Renal cortical epithelial cell (primary cell): ENCODE results near the gene PRR5L. TPM values are rescaled to one million over a fixed set of nuclear protein-coding genes. Genes with fewer than 3 reads are reported as not detected.
A peak's percentile ranks its signal among the peaks of the same experiment; 100 is the strongest.
"Not testable (repeated sequence)": the region's sequence is repeated elsewhere in the genome, so short reads cannot be mapped to it uniquely, and the experiment has no call there.

Source experiments
- DNase-seq: peaks from one replicate; pipeline ENCODE4 v3.0.0-alpha.2; 2011; ENCODE audit warnings: low read depth
- total RNA-seq: library from RNA; depleted of rRNA; stranded (reverse); fragments of >200 nt; gene quantifications from 2 replicates; pipeline ENCODE4 v1.2.3, GENCODE V29; 2014

PRR5L gene
- total RNA-seq, 1 donor from 2014 or later, result 83.1 TPM

DNA sequence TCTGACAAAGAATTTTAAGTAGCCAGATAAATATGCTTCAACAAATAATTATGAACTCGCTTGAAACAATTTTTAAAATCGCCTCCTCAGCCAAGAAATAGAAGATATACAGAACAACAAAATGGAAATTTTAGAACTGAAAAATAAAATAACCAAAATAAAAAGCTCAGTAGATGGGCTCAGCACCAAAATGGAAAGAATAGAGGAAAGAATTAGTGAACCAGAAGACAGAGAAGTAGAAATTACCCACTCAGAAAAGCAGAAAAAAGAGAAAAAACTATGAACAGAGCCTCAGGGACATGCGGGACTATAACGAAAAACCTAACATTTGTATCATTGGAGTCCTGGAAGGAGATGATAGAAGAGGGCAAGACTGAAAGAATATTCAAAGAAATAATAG, 14.2 kb upstream of the PRR5L start:
- no peak for DNase-seq

DNA sequence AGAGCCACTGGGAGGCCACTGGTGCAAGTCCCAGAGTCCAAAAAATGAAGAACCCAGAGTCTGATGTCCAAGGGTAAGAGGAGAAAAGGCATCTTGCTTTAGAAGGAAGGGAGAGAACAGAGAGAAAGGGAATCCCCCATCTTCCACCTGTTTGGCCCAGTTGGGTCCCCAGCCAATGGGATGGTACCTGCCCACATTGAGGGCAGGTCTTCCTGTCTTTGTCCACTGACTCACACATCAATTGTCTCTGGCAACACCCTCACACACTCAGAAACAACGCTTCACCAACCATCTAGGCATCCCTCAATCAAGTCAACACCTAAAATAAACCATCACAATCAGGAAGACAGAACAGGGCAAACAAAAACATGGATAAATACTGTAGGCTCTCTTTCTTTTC, 13.2 kb upstream of the PRR5L start:
- no peak for DNase-seq

DNA sequence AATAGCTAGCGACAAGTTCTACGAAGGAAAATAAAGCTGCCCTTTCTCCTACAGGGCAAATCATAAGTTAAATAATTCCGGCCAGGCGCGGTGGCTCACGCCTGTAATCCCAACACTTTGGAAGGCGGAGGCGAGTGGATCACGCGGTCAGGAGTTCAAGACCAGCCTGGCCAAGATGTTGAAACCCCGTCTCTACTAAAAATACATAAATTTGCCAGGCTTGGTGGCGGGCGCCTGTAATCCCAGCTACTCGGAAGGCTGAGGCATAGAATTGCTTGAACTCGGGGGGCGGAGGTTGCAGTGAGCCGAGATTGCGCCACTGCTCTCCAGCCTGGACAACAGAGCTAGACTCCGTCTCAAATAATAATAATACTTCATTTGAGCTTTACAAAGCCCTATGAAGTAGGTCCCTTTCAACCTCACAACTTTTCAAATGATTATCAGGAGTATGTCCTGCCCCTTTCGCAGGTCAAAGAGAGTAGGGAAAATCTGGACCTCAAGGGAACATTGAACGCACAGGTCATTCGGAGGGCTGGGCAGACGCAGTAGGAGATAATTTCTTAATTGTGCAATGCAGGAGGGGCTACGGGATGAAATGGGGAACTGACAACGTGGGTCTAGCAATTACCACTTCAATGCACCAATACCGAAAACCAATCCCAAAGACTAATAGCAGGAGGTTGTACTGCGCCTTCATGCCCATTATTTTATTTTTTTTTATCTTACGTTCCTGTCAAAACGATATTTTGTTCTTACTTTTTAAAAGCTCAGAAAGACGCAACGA, 7.5 kb upstream of the PRR5L start:
- no peak for DNase-seq

DNA sequence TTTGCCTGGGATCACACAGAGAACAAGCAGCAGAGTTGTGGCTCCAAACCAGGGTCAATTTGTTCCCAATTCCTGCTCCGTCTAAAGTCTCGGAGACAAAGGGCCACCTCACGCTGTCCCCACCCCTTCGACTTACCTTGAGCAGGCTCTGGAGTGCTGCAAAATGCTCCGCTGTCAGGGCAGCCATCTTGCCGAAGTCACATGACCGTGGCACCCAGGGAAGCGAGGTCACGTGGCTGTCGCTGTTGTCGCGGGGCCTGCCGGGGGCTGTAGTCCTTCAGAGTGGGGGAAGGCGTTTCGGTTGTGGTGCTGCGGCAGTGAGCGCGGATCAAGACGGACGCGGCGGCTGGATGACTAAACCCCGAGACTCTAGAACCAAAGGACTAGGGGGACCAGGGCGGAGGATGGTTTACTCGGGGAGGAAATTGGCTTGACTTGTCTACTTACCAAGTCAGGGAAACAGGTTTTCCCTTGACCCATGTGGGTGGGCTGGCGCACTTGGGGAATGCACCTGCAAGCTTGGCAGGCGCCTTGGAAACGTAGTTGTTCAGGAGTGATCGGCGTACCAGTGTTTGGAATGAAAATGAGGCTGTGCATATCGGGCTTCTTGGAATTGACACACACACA, 6.7 kb upstream of the PRR5L start, which contains the start of gene COMMD9:
COMMD9 (minus strand) TSS at position 199 of the 627 bp plus-strand sequence; CDS start at position 187, 12 bp downstream.
- DNase-seq, result peak; percentile 87

DNA sequence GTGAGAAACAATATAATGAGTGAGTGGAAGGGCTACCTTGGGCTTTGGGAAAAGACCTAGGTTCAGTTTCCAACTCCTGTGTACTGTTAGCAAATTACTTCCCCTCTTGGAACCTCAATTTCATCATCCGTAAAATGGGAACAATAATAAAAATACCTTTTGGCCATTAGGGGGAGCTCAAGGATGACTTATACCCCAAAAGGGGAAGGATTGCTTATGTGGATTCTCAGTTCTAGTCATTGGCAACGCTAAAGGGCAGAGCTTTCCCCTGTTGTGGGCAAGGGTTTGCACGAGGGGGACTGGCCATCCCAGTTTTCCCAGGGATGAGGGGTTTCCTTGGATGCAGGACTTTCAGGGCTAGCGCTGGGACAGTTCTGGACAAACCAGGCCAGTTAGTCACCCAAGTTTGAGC, 3.8 kb upstream of the PRR5L start:
- peak; percentile 36 for DNase-seq

DNA sequence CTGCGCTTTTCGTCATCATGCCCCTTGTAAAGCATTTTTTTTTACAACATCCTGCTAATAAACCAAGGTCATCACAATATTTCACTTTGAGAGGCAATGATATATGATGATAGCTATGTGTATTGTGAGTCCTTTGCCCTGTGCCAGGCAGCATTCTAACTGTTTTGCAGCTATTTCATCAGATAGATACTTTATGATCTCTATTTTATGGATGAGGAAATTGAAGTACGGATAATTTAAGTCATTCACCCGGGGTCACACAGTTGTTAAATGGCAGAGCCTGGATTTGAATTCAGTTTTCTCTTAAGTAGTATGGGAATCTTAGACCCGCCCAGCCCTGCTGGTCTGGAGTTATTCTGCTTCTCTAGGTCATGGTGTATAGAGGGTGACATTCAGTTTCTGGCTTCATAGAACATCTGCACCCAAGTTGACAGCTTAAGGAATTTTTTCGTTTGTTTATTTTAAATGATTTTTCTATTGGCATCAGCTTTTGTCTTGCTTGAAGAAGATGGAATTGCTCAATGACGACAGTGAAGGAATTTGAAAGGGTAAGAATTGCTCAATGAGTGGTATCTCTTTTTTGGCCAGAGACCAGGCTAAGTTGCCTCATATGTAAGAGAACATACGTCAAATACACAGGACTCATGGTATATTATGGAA, 926 bp downstream of the PRR5L start:
- no peak for DNase-seq

DNA sequence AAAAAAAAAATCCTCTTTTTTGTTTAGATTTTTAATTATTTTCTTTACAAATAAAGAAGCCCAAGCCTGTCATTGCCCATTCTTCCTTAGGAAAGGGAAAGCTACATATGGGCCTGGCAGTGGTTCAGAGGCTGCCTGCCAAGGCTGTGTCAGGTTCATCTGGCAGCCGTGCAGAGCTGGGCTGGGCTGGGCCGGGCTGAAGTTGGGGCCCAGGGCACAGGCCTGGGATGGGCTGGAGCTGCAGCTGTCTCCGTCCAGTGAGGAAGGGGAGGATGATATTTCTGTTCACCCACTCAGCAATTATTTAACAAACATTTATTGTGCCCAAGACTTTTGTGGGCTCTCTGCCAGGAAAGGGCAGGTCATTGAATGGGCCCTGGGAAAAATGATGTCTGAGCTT, 4.6 kb downstream of the PRR5L start:
- DNase-seq, result no peak

DNA sequence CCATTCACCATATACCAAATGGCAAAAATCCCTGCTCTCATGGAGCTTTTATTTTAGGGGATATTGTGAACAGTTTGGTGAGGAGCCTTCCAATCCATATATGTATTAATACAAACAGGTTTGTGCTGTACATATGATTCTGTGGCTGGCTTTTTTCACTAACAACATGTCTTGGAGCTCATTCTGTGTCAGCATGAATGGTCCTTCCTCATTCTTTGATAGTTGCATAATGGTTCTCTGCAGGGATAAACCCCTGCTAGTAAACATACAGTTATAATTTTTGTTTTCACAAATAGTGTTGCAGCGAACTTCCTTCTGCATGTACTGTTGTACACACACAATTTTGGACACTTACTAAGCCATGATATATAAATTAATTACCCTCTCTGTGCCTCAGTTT, 8.3 kb downstream of the PRR5L start:
- DNase-seq, result peak; percentile 46

DNA sequence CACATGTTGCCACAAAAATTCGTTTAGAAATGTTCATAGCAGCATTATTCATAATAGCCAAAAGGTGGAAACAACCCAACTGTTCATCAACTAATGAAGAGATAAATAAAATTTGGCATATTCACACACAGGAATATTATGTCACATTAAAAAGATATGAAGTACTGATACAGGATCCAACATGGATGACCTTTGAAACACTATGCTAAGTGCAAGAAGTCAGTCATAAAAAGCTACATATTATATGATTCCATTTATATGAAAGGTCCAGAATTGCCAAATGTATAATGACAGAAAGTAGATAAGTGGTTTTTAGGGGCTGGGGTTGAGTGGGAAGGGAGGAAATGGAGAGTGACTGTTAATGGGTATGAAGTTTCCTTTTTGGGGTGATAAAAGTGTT, 9.0 kb downstream of the PRR5L start:
- no peak for DNase-seq

DNA sequence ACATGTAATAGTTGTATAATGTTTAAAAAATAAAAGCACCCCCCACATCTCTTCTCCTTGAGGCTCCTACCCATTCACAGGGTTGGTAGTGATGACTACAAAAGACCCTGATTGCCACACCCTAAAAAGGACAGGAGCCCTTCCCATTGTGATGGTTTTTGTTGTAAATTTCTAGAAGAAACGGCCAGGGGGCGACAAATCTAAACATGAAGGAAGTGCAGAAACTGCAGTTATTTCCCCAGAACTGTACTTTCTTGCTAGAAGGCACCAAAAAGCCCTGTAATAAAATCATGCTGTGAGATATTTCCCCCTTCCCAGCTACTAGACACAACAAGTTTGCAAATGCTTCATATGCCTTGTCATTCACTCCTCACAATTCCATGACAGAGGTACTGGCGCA, 10.8 kb downstream of the PRR5L start:
- DNase-seq, result peak; percentile 54

DNA sequence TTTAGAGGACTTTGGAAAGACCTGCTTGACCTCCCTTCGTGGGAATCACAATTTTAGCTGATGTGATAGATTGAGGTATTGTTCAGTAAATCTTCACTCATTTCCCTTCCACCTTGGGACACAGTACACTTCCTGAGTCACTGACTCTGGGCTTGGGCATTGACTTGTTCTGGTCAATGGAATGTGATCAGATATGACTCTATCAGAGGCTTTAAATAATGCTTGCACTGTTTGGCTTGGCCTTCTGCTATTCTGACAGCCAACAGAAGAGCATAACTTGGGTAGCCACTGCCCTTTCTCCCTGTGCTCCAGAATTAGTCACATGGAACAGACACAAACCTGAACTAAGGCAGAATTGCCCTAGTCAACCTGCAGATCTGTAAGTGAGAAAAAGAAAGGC, 12.5 kb downstream of the PRR5L start:
- DNase-seq, result peak; percentile 55

DNA sequence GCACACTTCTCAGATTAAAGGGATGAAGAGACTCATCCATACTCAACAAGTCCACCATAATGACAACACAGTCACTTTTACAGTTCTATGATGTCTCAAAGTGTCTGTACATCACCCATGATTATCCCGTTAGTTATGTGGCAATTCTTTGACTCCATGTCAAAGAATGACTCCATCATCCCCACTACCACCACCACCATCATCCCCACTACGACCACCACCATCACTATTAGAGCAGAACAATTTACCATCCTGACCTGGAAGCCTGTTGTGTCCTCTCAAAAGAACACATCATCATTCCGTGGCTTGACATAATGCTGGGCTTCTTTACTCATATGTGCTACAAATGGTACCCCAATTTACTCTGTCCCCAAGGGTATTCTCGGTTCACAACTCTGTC, 13.7 kb downstream of the PRR5L start:
- no peak for DNase-seq

DNA sequence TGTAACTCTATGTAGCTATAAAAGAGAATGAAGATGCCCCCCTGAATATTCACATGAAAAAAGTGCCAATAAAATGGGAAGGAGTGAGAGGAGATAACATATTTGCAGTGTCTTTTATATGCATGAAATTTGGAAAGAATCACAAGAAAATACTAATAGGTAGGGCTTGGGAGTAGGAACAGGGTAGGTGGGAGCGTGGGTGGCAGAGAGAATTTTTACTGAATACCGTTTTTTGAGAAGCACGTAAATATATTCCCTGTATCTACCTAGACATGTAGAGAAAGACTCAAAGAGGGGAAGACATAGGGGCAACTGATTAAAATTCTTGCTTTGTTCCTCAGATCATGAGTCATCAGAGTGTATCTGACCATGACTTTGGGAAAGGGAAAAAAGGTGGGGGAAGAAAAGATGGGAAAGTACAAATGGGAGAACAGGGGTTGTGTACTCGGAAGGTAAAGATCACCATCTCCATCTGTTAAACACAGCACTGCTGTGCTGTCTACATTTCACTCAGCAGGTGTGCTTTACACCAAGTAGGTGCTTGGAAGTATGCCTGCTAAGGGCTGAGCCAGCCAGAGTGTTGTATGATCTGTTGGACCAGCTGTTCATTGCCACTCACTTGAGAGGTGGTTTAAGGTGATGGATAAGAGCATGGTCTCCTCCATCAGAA, 16.0 kb downstream of the PRR5L start:
- DNase-seq, result peak; percentile 88

DNA sequence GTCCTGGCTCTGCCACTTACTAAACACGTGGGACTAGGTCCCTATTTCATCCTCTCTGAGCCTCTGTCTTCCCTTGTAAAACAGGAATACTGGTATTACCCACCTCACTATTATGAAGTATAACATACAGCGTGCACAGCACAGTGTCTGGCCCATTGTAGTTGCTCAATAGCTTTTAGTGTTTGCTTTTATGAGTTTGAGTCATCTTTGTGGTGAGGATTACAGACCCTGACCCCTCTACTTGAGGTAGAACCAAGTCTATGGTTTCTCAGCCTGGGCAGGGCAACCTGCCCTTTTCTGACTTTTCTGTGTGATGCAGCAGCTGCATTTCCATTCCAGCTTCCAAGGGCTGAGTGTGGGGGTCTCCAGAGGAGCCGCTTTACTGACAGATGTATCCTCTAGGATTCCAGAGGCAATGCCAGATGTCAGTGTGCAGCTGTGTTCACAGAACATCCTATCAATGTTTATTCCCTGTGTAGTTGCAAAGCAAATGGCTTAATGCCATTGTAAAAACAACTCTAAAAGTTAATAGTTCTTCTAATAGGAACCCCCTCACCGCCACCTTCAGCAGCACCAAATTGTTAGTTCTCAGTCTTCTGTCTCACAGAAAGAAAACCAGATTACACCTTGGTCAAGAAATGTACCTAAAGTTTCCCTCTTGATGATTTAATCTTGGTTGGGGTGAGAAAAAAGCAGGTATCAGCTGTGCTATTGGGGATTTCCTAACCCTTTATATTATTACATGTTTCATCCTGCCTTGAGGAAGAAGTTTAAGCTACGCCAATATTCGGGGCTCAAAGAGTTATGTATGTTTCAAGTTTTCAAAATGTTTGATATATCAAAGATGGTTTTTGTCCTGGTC, 16.8 kb downstream of the PRR5L start:
- peak; percentile 94 for DNase-seq

DNA sequence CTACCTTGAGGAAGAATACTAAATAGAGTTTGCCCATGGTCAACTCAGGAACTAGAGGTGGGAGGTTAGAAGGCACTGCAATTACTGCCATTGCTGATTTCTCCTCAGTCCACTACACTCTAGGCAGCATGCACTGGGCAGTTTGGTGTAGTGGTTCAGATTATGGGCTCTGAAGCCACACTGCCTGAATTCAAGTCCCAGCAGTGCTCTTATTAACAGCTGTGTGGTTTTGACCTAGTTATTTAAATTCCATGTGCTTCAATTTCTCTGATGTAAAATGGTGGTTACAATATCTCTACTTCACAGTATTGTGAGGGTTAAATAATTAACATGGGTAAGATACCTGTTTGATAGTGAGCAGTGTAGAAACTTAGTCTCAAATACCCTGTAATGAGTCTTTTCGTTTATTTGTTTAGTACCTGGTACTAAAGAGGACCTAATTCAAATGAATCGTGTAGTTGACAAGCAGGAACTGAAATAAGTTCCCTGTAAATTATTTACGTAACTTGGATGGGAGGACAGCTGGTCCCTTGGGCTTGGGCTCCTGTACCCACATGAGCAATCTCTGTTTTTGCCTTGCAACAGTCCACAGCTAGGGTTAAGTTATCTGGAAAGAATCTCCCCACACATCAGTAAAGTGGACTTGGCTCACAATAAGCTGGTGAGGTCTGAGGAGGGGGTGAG, 17.8 kb downstream of the PRR5L start:
- peak; percentile 84 for DNase-seq

DNA sequence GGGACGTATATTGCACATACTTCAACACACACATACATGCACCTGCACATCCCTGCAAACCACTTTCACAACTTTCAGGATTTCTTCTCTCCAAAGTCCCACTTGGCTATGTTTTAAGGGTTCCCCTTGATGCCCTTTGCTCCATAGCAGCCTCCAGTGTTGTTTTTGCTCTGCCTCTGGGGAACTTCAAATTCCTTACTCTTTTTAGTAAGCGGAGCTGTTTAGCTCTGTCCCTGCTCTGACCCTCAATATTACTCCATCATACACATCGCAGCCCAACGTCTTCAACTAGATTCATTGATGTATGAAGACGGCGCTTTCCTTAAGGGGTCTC, 18.3 kb downstream of the PRR5L start:
- no peak for DNase-seq

DNA sequence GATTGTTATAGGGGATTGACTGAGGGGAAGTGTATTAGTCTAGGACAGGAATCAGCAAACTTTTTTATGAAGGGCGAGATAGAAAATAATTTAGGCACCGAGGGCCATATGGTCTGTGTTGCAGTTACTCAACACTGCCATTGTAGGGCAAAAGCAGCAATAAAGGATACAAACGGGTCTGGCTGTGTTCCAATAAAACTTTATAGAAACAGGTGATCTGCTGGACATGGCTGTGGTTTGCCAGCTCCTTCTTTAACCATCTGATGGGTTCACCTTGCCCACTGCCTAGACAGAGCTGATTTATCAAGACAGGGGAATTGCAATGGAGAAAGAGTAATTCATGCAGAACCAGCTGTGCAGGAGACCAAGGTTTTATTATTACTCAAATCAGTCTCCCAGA, 20.0 kb downstream of the PRR5L start:
- no peak for DNase-seq

DNA sequence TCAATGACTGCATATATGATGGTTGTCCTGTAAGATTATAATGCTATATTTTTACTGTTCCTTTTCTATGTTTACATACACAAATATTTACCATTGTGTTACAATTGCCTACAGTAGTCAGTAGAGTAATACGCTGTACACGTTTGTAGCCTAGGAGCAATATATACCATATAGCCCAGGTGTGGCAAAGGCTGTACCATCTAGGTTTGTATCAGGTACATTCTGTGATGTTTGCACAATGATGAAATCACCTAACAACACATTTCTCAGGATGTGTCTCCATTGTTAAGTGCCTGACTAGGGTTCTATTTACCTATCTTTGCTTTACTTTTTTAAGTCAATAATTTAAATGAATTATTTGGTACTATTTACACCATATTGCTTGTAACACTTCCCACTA, 21.9 kb downstream of the PRR5L start:
- no peak for DNase-seq

DNA sequence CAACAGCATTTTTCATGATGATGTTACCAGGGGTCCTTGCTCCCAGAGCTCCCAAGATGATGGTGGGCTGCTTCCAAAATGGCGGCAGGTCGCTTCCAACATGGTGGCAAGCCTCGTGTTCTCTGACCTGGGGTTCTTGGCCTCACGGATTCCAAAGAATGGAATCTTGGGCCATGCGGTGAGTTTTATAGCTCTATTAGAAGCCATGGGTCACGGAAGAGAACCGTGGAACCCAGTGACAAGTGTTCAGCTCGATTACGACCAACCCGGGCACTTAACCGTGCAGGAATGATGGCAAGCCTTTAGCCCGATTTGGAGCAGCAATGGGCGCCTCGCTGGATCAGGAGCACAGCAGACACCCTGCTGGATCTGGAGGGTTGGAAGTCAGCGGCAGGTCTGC, 28.9 kb downstream of the PRR5L start:
- DNase-seq, result not testable (repeated sequence)

DNA sequence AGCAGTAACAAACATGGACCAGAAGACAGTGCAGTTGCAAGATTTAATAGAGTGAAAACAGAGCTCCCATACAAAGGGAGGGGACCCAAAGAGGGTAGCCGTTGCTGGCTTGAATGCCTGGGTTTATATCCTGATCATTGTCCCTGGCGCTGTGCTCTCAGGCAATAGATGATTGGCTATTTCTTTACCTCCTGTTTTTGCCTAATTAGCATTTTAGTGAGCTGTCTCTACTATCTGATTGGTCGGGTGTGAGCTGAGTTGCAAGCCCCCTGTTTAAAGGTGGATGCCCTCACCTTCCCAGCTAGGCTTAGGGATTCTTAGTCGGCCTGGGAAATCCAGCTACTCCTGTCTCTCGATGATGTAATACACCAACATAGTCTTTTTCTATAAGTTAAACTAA, 29.3 kb downstream of the PRR5L start:
- DNase-seq, result not testable (repeated sequence)
